ENCODE data around the gene AGMAT. TPM values are rescaled to one million over a fixed set of nuclear protein-coding genes. Genes with fewer than 3 reads are reported as not detected.

Gene AGMAT
- total RNA-seq, 2 experiments from 2014 or later = 18.1 to 24.0 TPM

Other genes starting within 250 kb of the AGMAT start
- gene EFHD2, start 175.2 kb downstream of the AGMAT start, total RNA-seq = 10 to 100 TPM; 43.1 to 48.6 TPM
- gene CTRC, start 146.6 kb downstream of the AGMAT start, total RNA-seq = not detected
- not detected for gene CELA2A, start 128.3 kb downstream of the AGMAT start, total RNA-seq
- not detected for gene CELA2B, start 108.9 kb downstream of the AGMAT start, total RNA-seq
- 1 to 10 TPM; 7.6 to 9.6 TPM for gene CASP9, start 60.8 kb downstream of the AGMAT start, total RNA-seq
- gene DNAJC16, start 58.2 kb downstream of the AGMAT start, total RNA-seq = 10 to 100 TPM; 10.9 to 14.1 TPM
- 10 to 100 TPM; 30.2 to 34.0 TPM for gene DDI2, start 32.4 kb upstream of the AGMAT start, total RNA-seq
- gene PLEKHM2, start 99.3 kb upstream of the AGMAT start, total RNA-seq = 10 to 100 TPM; 48.2 to 50.1 TPM
- under 1 TPM; 0.82 to 0.86 TPM for gene SLC25A34, start 151.2 kb upstream of the AGMAT start, total RNA-seq
- not detected for gene TMEM82, start 157.4 kb upstream of the AGMAT start, total RNA-seq
- under 1 TPM in 1 of 2 experiments, not detected in 1; 0.09 TPM for gene FBLIM1, start 173.7 kb upstream of the AGMAT start, total RNA-seq
- gene UQCRHL, start 222.6 kb upstream of the AGMAT start, total RNA-seq = 1 to 10 TPM; 1.4 to 1.9 TPM